SK-N-SH (cell line): Measurements from ENCODE around the gene SF3B4. TPM values are rescaled to one million over a fixed set of nuclear protein-coding genes. Genes with fewer than 3 reads are reported as not detected.

Experiments
- CTCF ChIA-PET: fragments of 300-600, 350-600 bp; formaldehyde crosslinking; extraction: SDS; loops from one replicate; lab custom pipeline; 2021; lab: Yijun Ruan, JAX
- POLR2A ChIA-PET: fragments of 350-600 bp; sonication (Branson Sonifier 250); formaldehyde crosslinking; extraction: SDS; loops from one replicate; lab custom pipeline; 2020; ENCODE audit warnings: antibody characterized with exemption, inconsistent platforms; lab: Yijun Ruan, JAX
- DNase-seq: peaks from one replicate; pipeline ENCODE4 v3.0.0; 2012
- H2AFZ ChIP-seq: fragments of 200-600 bp; sonication (generic); 2 replicates; pipeline ENCODE4 v1.8.1; 2016; ENCODE audit warnings: antibody characterized with exemption, mild to moderate bottlenecking, low read depth
- H3F3A ChIP-seq: fragments of 200-600 bp; sonication (generic); replicated peaks from 2 replicates; pipeline ENCODE3; 2016; ENCODE audit warnings: antibody characterized with exemption, mild to moderate bottlenecking; ENCODE audit not compliant: insufficient read depth
- H3K27ac ChIP-seq, 2 experiments: fragments of 200-500 bp in 1 of 2; fragments of 200-600 bp in 1 of 2; sonication (Bioruptor generic) in 1 of 2; sonication (generic), shearing (Covaris generic) in 1 of 2; 2 replicates each; pipeline versions ENCODE4 v1.5.1 to v1.6.1; 2014 to 2016; ENCODE audit warnings: low read depth in 2 of 2, inconsistent platforms in 1 of 2, low read length in 1 of 2, mild to moderate bottlenecking in 1 of 2, mixed read lengths in 1 of 2
- H3K27me3 ChIP-seq: fragments of 200-600 bp; sonication (generic), shearing (Covaris generic); 2 replicates; pipeline ENCODE4 v1.6.1; 2016; ENCODE audit warnings: mixed run types; ENCODE audit not compliant: insufficient read depth
- H3K36me3 ChIP-seq, 2 experiments: fragments of 200-500 bp in 1 of 2; fragments of 200-600 bp in 1 of 2; sonication (Bioruptor generic) in 1 of 2; sonication (generic) in 1 of 2; replicated peaks in 1 of 2; 2 replicates each; pipeline versions ENCODE3 to v1.5.1; 2014 to 2016; ENCODE audit warnings: low read length in 1 of 2, mild to moderate bottlenecking in 1 of 2; ENCODE audit not compliant: insufficient read depth in 2 of 2, control insufficient read depth in 1 of 2
- H3K4me1 ChIP-seq, 2 experiments: fragments of 200-500 bp in 1 of 2; fragments of 200-600 bp in 1 of 2; sonication (Bioruptor generic) in 1 of 2; sonication (generic), shearing (Covaris generic) in 1 of 2; 2 replicates each; pipeline versions ENCODE4 v1.5.1 to v1.6.1; 2014 to 2016; ENCODE audit warnings: low read depth in 1 of 2, low read length in 1 of 2, mixed run types in 1 of 2; ENCODE audit not compliant: insufficient read depth in 2 of 2, control insufficient read depth in 1 of 2
- H3K4me2 ChIP-seq: fragments of 200-600 bp; sonication (generic), shearing (Covaris generic); 2 replicates; pipeline ENCODE4 v1.6.1; 2017; ENCODE audit warnings: mixed run types
- H3K4me3 ChIP-seq, 2 experiments: fragments of 200-500 bp in 1 of 2; fragments of 200-600 bp in 1 of 2; sonication (Bioruptor generic) in 1 of 2; sonication (generic), shearing (Covaris generic) in 1 of 2; 2 replicates each; pipeline versions ENCODE4 v1.5.1 to v1.8.1; 2014 to 2016; ENCODE audit warnings: low read depth in 2 of 2, inconsistent platforms in 1 of 2, low read length in 1 of 2, mild to moderate bottlenecking in 1 of 2, mixed read lengths in 1 of 2, moderate library complexity in 1 of 2
- H3K79me2 ChIP-seq: fragments of 200-600 bp; sonication (generic); 2 replicates; pipeline ENCODE4 v1.8.1; 2017; ENCODE audit warnings: mild to moderate bottlenecking; ENCODE audit not compliant: insufficient read depth
- H3K9ac ChIP-seq: fragments of 200-600 bp; sonication (generic); 2 replicates; pipeline ENCODE4 v1.6.1; 2017; ENCODE audit warnings: mixed run types
- H3K9me2 ChIP-seq: fragments of 200-600 bp; sonication (generic); 2 replicates; pipeline ENCODE4 v1.6.1; 2017; ENCODE audit warnings: mixed run types
- H3K9me3 ChIP-seq: fragments of 200-600 bp; sonication (generic); 2 replicates; pipeline ENCODE4 v1.6.1; 2017; ENCODE audit warnings: mixed run types, mild to moderate bottlenecking, moderate library complexity
- H4K20me1 ChIP-seq: fragments of 200-600 bp; sonication (generic); 2 replicates; pipeline ENCODE4 v1.6.1; 2017; ENCODE audit warnings: mild to moderate bottlenecking, mixed run types; ENCODE audit not compliant: insufficient read depth
- EP300 ChIP-seq, 2 experiments: IDR thresholded peaks; 2 replicates each; pipeline versions ENCODE4 v1.4.0 to v1.6.1; 2012; ENCODE audit warnings: borderline replicate concordance in 1 of 2, low read depth in 1 of 2, low read length in 1 of 2
- EZH2phosphoT487 ChIP-seq: fragments of 200-600 bp; sonication (generic); IDR thresholded peaks from 2 replicates; pipeline ENCODE4 v1.6.1; 2017; ENCODE audit warnings: low read depth, mixed run types, mild to moderate bottlenecking, antibody characterized with exemption, moderate library complexity, borderline replicate concordance
- GATA2 ChIP-seq: sonication (generic); formaldehyde crosslinking; IDR thresholded peaks from 2 replicates; pipeline ENCODE4 v1.5.0; 2020; ENCODE audit warnings: mild to moderate bottlenecking, missing genetic modification reagents
- JUND ChIP-seq: IDR thresholded peaks from 2 replicates; pipeline ENCODE4 v1.4.0; 2012
- MEF2A ChIP-seq: IDR thresholded peaks from 2 replicates; pipeline ENCODE4 v1.4.0; 2012; ENCODE audit warnings: low read depth, borderline replicate concordance
- NRF1 ChIP-seq: IDR thresholded peaks from 2 replicates; pipeline ENCODE4 v1.6.1; 2012; ENCODE audit warnings: low read depth, mild to moderate bottlenecking, low read length
- POLR2AphosphoS5 ChIP-seq: IDR thresholded peaks from 2 replicates; pipeline ENCODE4 v1.6.1; 2012; ENCODE audit warnings: low read depth, low read length
- TCF12 ChIP-seq: IDR thresholded peaks from 2 replicates; pipeline ENCODE4 v1.4.0; 2012
- TEAD4 ChIP-seq: IDR thresholded peaks from 2 replicates; pipeline ENCODE4 v1.4.0; 2012; ENCODE audit warnings: mild to moderate bottlenecking, borderline replicate concordance; ENCODE audit not compliant: insufficient read depth
- WGBS: methylation state at CpG from one replicate; pipeline ENCODE4 v1.1.6; 2017; ENCODE audit warnings: low lambda C conversion rate; 5-methylcytosine and 5-hydroxymethylcytosine counted together
- polyA plus RNA-seq, 3 experiments: library from polyadenylated mRNA; depleted of rRNA; stranded (reverse); fragments of >200 nt; gene quantifications; 2 replicates each; pipeline ENCODE4 v1.2.3, GENCODE V29; 2012
- TF ChIP-seq, protein P1 (sequence below): fragments of 150-350 bp; IDR thresholded peaks from 2 replicates; pipeline ENCODE4 v1.6.1; 2017; ENCODE audit warnings: antibody characterized with exemption, low read length, low read depth, borderline replicate concordance
- TF ChIP-seq, protein P2 (sequence below): IDR thresholded peaks from 2 replicates; pipeline ENCODE4; 2012
- TF ChIP-seq, protein P3 (sequence below): fragments of 200-600 bp; sonication (generic); IDR thresholded peaks from 2 replicates; pipeline ENCODE4 v1.6.1; 2017; ENCODE audit warnings: antibody characterized with exemption, mild to moderate bottlenecking, moderate library complexity
- TF ChIP-seq, protein P4 (sequence below): fragments of 150-350 bp; IDR thresholded peaks from 2 replicates; pipeline ENCODE4 v1.6.1; 2016; ENCODE audit warnings: mild to moderate bottlenecking, low read depth, low read length

Gene SF3B4
- polyA plus RNA-seq, 1 of the 3 experiments (the other 2 are of a cell fraction), result 54.3 TPM

DNA sequence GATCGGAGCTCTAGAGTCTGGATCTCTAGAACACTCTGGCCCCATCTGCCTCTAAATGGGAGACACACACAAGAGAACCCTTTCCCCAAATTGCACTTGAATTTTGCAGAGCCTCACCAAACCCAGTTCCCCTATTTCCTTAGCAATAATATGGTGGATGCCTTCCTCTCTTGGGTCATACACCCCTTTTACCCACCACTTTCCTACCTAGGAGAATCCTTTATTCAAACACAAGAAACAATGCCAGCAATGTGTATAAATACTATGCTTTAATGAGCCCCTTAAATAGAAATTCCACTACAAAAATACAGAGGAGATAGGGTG is 760 bp upstream of the SF3B4 start:
- Histone ChIP-seq H3K9me2 (no peaks in the 10 kb centered on the region), H3K4me2 (peak overlapping the region; percentile 80)
- CTCF ChIA-PET, result interaction anchor here (0.9 to 2.5 kb wide), 4 partner anchors 9 to 40 kb away, joined by 4 to 10 read pairs (median 5); a partner anchor contains a TSS
- TF ChIP-seq MEF2A (no peak), EZH2phosphoT487 (no peak), NRF1 (no peak), JUND (no peak), POLR2AphosphoS5 (no peak), EP300 (IDR thresholded peaks at IDR 0.05; ENCODE audit: borderline replicate concordance in 1 of 2, low read depth in 1 of 2, low read length in 1 of 2) (no peak), TCF12 (no peak), GATA2 (CRISPR knock-in tag) (no peak), TEAD4 (no peak)
- TF ChIP-seq, protein P1, sequence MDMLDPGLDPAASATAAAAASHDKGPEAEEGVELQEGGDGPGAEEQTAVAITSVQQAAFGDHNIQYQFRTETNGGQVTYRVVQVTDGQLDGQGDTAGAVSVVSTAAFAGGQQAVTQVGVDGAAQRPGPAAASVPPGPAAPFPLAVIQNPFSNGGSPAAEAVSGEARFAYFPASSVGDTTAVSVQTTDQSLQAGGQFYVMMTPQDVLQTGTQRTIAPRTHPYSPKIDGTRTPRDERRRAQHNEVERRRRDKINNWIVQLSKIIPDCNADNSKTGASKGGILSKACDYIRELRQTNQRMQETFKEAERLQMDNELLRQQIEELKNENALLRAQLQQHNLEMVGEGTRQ, result no peak
- TF ChIP-seq, protein P2, sequence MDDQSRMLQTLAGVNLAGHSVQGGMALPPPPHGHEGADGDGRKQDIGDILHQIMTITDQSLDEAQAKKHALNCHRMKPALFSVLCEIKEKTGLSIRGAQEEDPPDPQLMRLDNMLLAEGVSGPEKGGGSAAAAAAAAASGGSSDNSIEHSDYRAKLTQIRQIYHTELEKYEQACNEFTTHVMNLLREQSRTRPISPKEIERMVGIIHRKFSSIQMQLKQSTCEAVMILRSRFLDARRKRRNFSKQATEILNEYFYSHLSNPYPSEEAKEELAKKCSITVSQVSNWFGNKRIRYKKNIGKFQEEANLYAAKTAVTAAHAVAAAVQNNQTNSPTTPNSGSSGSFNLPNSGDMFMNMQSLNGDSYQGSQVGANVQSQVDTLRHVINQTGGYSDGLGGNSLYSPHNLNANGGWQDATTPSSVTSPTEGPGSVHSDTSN, result no peak
- TF ChIP-seq, protein P3, sequence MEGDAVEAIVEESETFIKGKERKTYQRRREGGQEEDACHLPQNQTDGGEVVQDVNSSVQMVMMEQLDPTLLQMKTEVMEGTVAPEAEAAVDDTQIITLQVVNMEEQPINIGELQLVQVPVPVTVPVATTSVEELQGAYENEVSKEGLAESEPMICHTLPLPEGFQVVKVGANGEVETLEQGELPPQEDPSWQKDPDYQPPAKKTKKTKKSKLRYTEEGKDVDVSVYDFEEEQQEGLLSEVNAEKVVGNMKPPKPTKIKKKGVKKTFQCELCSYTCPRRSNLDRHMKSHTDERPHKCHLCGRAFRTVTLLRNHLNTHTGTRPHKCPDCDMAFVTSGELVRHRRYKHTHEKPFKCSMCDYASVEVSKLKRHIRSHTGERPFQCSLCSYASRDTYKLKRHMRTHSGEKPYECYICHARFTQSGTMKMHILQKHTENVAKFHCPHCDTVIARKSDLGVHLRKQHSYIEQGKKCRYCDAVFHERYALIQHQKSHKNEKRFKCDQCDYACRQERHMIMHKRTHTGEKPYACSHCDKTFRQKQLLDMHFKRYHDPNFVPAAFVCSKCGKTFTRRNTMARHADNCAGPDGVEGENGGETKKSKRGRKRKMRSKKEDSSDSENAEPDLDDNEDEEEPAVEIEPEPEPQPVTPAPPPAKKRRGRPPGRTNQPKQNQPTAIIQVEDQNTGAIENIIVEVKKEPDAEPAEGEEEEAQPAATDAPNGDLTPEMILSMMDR, result no peak
- TF ChIP-seq, all 33 proteins: peak for 0
- peaks cover 29 to 46% of the 10 kb centered on the region in 2 experiments for H3K36me3 ChIP-seq
- WGBS, result 0% methylated on average over 1 of the region's 1 CpG
- peak overlapping the region; percentile 90 to 99 for H3K27ac ChIP-seq
- POLR2A ChIA-PET, result interaction anchor here (0.8 to 1.7 kb wide), 5 partner anchors 9 to 41 kb away, joined by 3 to 14 read pairs (median 8); a partner anchor contains a TSS
- peak overlapping the region; percentile 66; the same call in 1 of the 2 replicates for H2AFZ ChIP-seq
- H3K4me1 ChIP-seq, result peaks cover 14 to 26% of the 10 kb centered on the region in 2 experiments
- peak overlapping the region; percentile 92 to 95 for H3K4me3 ChIP-seq
- H3K27me3 ChIP-seq, result no peaks in the 10 kb centered on the region
- peak overlapping the region; percentile 81 for H3K9ac ChIP-seq
- H3K9me3 ChIP-seq, result no peaks in the 10 kb centered on the region
- no peak for DNase-seq
- H3K79me2 ChIP-seq, result peaks cover 38% of the 10 kb centered on the region
- peaks cover 10% of the 10 kb centered on the region; the same call in 1 of the 2 replicates for H4K20me1 ChIP-seq
- peaks cover 6% of the 10 kb centered on the region for H3F3A ChIP-seq

DNA sequence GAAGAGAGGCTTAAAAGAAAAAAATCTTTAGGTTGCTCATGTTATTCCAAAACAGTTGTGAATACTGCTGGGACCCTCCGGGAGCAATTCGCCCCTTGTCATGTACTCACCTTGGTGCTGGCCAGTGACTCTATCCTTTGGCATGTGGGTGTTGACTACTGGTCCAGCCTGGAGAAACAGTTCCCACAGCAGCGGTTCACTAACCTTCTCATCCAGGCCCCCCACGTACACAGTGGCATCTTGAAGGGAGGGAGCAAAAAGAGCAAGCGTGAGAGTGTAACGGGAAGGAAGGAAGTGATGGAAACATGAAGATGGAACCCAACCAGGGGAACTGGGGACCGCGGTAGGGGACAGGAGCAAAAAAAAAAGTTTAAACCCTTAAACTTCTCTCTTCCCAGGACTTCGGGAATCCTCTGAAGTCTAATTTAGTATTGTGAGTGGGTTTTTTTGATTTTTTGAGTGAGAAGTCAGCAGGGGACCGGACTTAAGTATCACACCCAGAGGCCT is 494 bp downstream of the SF3B4 start:
- H3K27me3 ChIP-seq, result no peaks in the 10 kb centered on the region
- peaks cover 14 to 26% of the 10 kb centered on the region in 2 experiments for H3K4me1 ChIP-seq
- peak overlapping the region; percentile 80 for H3K4me2 ChIP-seq
- ChIA-PET CTCF (no interaction called here), POLR2A (no interaction called here)
- peaks cover 38% of the 10 kb centered on the region for H3K79me2 ChIP-seq
- H3K9ac ChIP-seq, result peak overlapping the region; percentile 81
- H3K4me3 ChIP-seq, result peak overlapping the region; percentile 92 to 95
- H3K9me2 ChIP-seq, result no peaks in the 10 kb centered on the region
- H3F3A ChIP-seq, result peaks cover 10% of the 10 kb centered on the region
- peak overlapping the region; percentile 90 to 99 for H3K27ac ChIP-seq
- peaks cover 10% of the 10 kb centered on the region; the same call in 1 of the 2 replicates for H4K20me1 ChIP-seq
- H2AFZ ChIP-seq, result 0 out of 2 replicates have a peak overlapping the region, but pooled peaks have one; percentile 26
- under 1% methylated on average over 10 of the region's 10 CpGs for WGBS
- H3K36me3 ChIP-seq, result peaks cover 35 to 57% of the 10 kb centered on the region in 2 experiments
- no peaks in the 10 kb centered on the region for H3K9me3 ChIP-seq
- TF ChIP-seq MEF2A, result no peak
- TF ChIP-seq, protein P4, sequence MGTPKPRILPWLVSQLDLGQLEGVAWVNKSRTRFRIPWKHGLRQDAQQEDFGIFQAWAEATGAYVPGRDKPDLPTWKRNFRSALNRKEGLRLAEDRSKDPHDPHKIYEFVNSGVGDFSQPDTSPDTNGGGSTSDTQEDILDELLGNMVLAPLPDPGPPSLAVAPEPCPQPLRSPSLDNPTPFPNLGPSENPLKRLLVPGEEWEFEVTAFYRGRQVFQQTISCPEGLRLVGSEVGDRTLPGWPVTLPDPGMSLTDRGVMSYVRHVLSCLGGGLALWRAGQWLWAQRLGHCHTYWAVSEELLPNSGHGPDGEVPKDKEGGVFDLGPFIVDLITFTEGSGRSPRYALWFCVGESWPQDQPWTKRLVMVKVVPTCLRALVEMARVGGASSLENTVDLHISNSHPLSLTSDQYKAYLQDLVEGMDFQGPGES, result no peak
- DNase-seq, result no peak
